Measurements from ENCODE around the gene CAV1. TPM values are rescaled to one million over a fixed set of nuclear protein-coding genes. Genes with fewer than 3 reads are reported as not detected.

Gene CAV1
- total and polyA plus RNA-seq, 2 experiments from 2014 or later: 16.0 to 21.1 TPM

- H3K27ac Mint-ChIP-seq: no peak overlapping the region
Observed at GRCh38 chr7:116549370-116549769, 24.5 kb downstream of the CAV1 start.

GRCh38 chr7:116551692-116552091 is 26.9 kb downstream of the CAV1 start:
- no peaks in the 10 kb centered on the region for H3K27me3 ChIP-seq (ENCODE audit: insufficient read depth)
- H2AFZ ChIP-seq: no peak overlapping the region
- H3K4me3 ChIP-seq: no peak overlapping the region
- H3K27me3 Mint-ChIP-seq (ENCODE audit: insufficient read depth, low read depth, poor library complexity): peaks cover 2% of the 10 kb centered on the region
- H3F3A ChIP-seq (replicated peaks; ENCODE audit: low read depth): no peaks in the 10 kb centered on the region
- no peaks in the 10 kb centered on the region for H4K20me1 ChIP-seq (replicated peaks; ENCODE audit: insufficient read depth)
- DNase-seq (ENCODE audit: low spot score) (no peak), ATAC-seq (no peak)
- H3K9me3 Mint-ChIP-seq: no peaks in the 10 kb centered on the region
- no peaks in the 10 kb centered on the region for H3K4me1 Mint-ChIP-seq
- H3K79me2 ChIP-seq (replicated peaks; ENCODE audit: insufficient read depth): no peaks in the 10 kb centered on the region
- no peak overlapping the region for H3K4me3 Mint-ChIP-seq
- H3K36me3 Mint-ChIP-seq (ENCODE audit: low read depth): no peaks in the 10 kb centered on the region
- no peak overlapping the region for H3K27ac Mint-ChIP-seq
- no peak overlapping the region for H3K27ac ChIP-seq (ENCODE audit: low read depth)
- TF ChIP-seq POLR2AphosphoS5 (IDR thresholded peaks at IDR 0.05; ENCODE audit: low read depth): no peak
- TF ChIP-seq NANOG (IDR thresholded peaks at IDR 0.05; ENCODE audit: borderline replicate concordance): no peak
- no peaks in the 10 kb centered on the region for H3K9me2 ChIP-seq (ENCODE audit: insufficient read depth)
- no peak overlapping the region for H3K4me2 ChIP-seq
- no peaks in the 10 kb centered on the region for H3K36me3 ChIP-seq (ENCODE audit: insufficient read depth)
- H3K4me1 ChIP-seq (ENCODE audit: insufficient read depth): no peaks in the 10 kb centered on the region

More at GRCh38 chr7:116549370-116549769, 24.5 kb downstream of the CAV1 start:
- Histone ChIP-seq H3K9me2 (ENCODE audit: insufficient read depth) (no peaks in the 10 kb centered on the region), H3K4me1 (ENCODE audit: insufficient read depth) (no peaks in the 10 kb centered on the region), H3K27ac (ENCODE audit: low read depth) (no peak overlapping the region), H3K36me3 (ENCODE audit: insufficient read depth) (no peaks in the 10 kb centered on the region), H3K4me2 (no peak overlapping the region), H2AFZ (no peak overlapping the region), H3K27me3 (ENCODE audit: insufficient read depth) (no peaks in the 10 kb centered on the region), H3K79me2 (replicated peaks; ENCODE audit: insufficient read depth) (no peaks in the 10 kb centered on the region), H4K20me1 (replicated peaks; ENCODE audit: insufficient read depth) (no peaks in the 10 kb centered on the region), H3K4me3 (no peak overlapping the region), H3F3A (replicated peaks; ENCODE audit: low read depth) (no peaks in the 10 kb centered on the region)
- H3K4me1 Mint-ChIP-seq: no peaks in the 10 kb centered on the region
- H3K4me3 Mint-ChIP-seq: no peak overlapping the region
- ATAC-seq: no peak
- H3K9me3 Mint-ChIP-seq: no peaks in the 10 kb centered on the region
- no peak for TF ChIP-seq POLR2AphosphoS5 (IDR thresholded peaks at IDR 0.05; ENCODE audit: low read depth)
- H3K36me3 Mint-ChIP-seq (ENCODE audit: low read depth): no peaks in the 10 kb centered on the region
- DNase-seq (ENCODE audit: low spot score): no peak
- H3K27me3 Mint-ChIP-seq (ENCODE audit: insufficient read depth, low read depth, poor library complexity): peaks cover 2% of the 10 kb centered on the region

- Histone ChIP-seq H3K4me2 (no peak overlapping the region), H3K79me2 (replicated peaks; ENCODE audit: insufficient read depth) (no peaks in the 10 kb centered on the region)
- TF ChIP-seq JUNB (IDR thresholded peaks at IDR 0.05; ENCODE audit: unreplicated experiment): no peak
- TF ChIP-seq STAT1 (IDR thresholded peaks at IDR 0.05; ENCODE audit: unreplicated experiment): no peak
- TF ChIP-seq EZH2phosphoT487 (IDR thresholded peaks at IDR 0.05; ENCODE audit: unreplicated experiment): no peak
- TF ChIP-seq NANOG (IDR thresholded peaks at IDR 0.05; ENCODE audit: borderline replicate concordance): no peak
- TF ChIP-seq EZH2 (IDR thresholded peaks at IDR 0.05; ENCODE audit: low read depth, unreplicated experiment): no peak
- TF ChIP-seq REST (IDR thresholded peaks at IDR 0.05; ENCODE audit: unreplicated experiment): no peak
- no peak for TF ChIP-seq POLR2AphosphoS5 (IDR thresholded peaks at IDR 0.05; ENCODE audit: low read depth)
- TF ChIP-seq ZNF462 (CRISPR knock-in tag; IDR thresholded peaks at IDR 0.05): no peak
Observed at GRCh38 chr7:116552602-116553001, 27.8 kb downstream of the CAV1 start.

More at GRCh38 chr7:116552602-116553001, 27.8 kb downstream of the CAV1 start:
- Mint-ChIP-seq H3K4me3 (no peak overlapping the region), H3K4me1 (no peaks in the 10 kb centered on the region), H3K27me3 (ENCODE audit: insufficient read depth, low read depth, poor library complexity) (peaks cover 2% of the 10 kb centered on the region), H3K9me3 (no peaks in the 10 kb centered on the region), H3K36me3 (ENCODE audit: low read depth) (no peaks in the 10 kb centered on the region), H3K27ac (no peak overlapping the region)
- Histone ChIP-seq H3K4me1 (ENCODE audit: insufficient read depth) (no peaks in the 10 kb centered on the region), H3F3A (replicated peaks; ENCODE audit: low read depth) (no peaks in the 10 kb centered on the region), H3K36me3 (ENCODE audit: insufficient read depth) (no peaks in the 10 kb centered on the region), H2AFZ (no peak overlapping the region), H3K4me3 (no peak overlapping the region), H4K20me1 (replicated peaks; ENCODE audit: insufficient read depth) (no peaks in the 10 kb centered on the region), H3K27me3 (ENCODE audit: insufficient read depth) (no peaks in the 10 kb centered on the region), H3K9me2 (ENCODE audit: insufficient read depth) (no peaks in the 10 kb centered on the region), H3K27ac (ENCODE audit: low read depth) (no peak overlapping the region)
- DNase-seq (ENCODE audit: low spot score): no peak
- ATAC-seq: no peak
